Bronchial epithelial cell (primary cell): ENCODE data around the gene NRF1. TPM values are rescaled to one million over a fixed set of nuclear protein-coding genes. Genes with fewer than 3 reads are reported as not detected.
A peak's percentile ranks its signal among the peaks of the same experiment; 100 is the strongest.

Source experiments
- DNase-seq: peaks from one replicate; pipeline ENCODE4 v3.0.0-alpha.2; 2010; ENCODE audit warnings: low read depth
- FAIRE-seq: peaks from 2 replicates; lab custom pipeline; 2011; peaks lifted over from hg19 to GRCh38; lab: Jason Lieb, UNC
- H3K27me3 ChIP-seq: 2 replicates; pipeline ENCODE4 v1.5.1; 2011; ENCODE audit warnings: low read length; ENCODE audit not compliant: control insufficient read depth, insufficient read depth
- H3K36me3 ChIP-seq: 2 replicates; pipeline ENCODE4 v1.5.1; 2011; ENCODE audit warnings: low read length; ENCODE audit not compliant: control insufficient read depth, insufficient read depth
- H3K4me3 ChIP-seq: 2 replicates; pipeline ENCODE4 v1.5.1; 2011; ENCODE audit warnings: mild to moderate bottlenecking, low read depth, low read length, control low read depth
- total RNA-seq: library from RNA; depleted of rRNA; stranded (reverse); fragments of >200 nt; gene quantifications from 2 replicates; pipeline ENCODE4 v1.2.1, GENCODE V29; 2014
- TF ChIP-seq, protein P1 (sequence below): IDR thresholded peaks from 2 replicates; pipeline ENCODE4 v1.5.1; 2011; ENCODE audit warnings: mild to moderate bottlenecking, moderate library complexity, low read length, control low read depth, inconsistent platforms; ENCODE audit not compliant: insufficient read depth, severe bottlenecking

NRF1 gene
- total RNA-seq, 1 donor from 2014 or later = 12.1 TPM

DNA sequence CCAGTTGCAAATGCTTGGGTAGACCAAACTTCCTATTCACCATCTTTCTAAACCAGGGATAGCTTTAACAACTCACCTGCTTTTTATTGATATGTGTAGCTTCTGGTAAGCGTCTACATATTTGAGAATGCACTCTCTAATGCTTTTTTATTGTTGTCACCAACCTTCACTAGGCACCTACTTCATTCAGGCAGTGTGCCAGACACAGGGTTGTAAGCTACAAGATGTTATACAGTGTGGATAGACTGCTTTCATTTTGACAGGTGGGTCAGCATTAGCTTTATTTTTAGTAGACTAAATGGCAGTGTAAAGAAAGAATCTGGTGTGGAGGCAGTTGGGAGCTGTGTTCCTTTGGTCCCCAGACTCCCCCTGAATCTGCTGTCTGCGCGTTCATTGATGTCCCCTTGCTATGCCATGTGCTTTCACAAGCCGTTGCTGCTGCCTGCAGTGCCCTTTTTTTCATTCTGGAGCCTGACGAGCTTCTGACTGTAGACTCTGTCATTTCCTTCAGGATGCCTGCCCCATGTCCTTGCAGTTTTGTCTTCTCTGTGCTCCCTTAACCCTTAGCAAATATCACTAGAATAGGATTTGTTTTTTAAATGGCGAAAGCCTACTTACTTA lies 32.1 kb downstream of the NRF1 start:
- FAIRE-seq (no peak), DNase-seq (no peak)
- H3K36me3 ChIP-seq = no peaks in the 10 kb centered on the region
- H3K27me3 ChIP-seq = no peaks in the 10 kb centered on the region
- no peak overlapping the region for H3K4me3 ChIP-seq
- TF ChIP-seq, protein P1, sequence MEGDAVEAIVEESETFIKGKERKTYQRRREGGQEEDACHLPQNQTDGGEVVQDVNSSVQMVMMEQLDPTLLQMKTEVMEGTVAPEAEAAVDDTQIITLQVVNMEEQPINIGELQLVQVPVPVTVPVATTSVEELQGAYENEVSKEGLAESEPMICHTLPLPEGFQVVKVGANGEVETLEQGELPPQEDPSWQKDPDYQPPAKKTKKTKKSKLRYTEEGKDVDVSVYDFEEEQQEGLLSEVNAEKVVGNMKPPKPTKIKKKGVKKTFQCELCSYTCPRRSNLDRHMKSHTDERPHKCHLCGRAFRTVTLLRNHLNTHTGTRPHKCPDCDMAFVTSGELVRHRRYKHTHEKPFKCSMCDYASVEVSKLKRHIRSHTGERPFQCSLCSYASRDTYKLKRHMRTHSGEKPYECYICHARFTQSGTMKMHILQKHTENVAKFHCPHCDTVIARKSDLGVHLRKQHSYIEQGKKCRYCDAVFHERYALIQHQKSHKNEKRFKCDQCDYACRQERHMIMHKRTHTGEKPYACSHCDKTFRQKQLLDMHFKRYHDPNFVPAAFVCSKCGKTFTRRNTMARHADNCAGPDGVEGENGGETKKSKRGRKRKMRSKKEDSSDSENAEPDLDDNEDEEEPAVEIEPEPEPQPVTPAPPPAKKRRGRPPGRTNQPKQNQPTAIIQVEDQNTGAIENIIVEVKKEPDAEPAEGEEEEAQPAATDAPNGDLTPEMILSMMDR = no peak

DNA sequence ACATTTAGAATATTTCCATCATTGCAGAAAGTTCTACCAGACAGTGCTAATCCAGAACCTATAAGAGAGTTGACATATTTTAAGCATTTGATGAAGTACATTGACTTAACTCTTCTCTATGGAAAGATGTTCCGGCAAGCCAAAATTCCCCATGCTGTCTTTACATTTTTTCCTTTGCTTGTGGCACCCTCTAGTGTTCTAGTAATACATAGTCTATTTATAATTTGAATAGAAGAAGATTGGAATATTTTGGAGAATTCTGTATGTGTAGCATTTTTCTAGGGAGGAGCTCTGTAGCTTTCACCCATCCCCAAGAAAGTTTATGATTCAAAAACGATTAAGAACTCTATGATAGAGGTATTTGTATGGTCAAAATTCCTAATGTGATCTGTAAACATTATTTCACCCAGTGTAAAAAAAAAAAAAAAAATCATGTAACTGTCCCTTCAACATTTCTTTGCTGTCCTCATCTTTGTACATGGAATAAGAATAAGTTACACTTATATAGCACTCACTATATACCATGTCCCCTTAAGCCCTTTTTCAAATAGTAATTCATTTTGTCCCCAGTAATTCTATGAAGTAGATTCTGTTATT lies 33.2 kb downstream of the NRF1 start:
- no peaks in the 10 kb centered on the region for H3K27me3 ChIP-seq
- DNase-seq = peak; percentile 57
- no peak for FAIRE-seq
- H3K36me3 ChIP-seq = no peaks in the 10 kb centered on the region
- TF ChIP-seq, protein P1 = peak; percentile 24
- H3K4me3 ChIP-seq = no peak overlapping the region

DNA sequence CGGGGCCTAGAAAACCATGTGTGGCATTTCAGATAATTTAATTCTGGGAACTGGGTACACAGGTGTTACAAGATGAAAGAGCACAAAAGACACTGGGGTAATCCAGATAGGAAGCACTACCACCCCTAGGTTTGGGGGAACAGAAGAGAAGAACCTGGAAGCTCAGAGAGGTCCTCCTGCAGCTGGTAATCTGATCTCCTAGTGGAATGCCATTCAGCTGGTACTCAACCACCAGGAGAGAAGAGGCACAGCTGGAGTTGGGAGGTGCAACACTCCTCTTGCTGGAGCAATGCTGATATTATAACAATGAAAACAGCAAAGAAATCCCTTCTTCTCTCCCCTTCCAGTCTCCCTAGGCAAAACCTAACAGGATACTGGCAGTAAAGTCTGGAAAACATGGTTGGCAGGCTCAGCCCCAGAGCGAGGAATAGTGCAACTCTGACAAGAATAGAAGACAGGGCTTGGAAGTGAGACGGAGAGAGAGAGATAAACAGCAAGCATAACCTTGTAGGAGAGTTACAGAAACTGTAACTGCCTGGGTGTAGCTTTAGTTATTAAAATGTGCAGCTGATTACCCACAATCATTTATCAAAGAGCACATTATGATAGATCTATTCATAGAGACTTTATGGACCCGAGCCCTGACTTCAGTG lies 35.0 kb downstream of the NRF1 start:
- H3K4me3 ChIP-seq = no peak overlapping the region
- no peaks in the 10 kb centered on the region for H3K36me3 ChIP-seq
- TF ChIP-seq, protein P1 = no peak
- FAIRE-seq (no peak), DNase-seq (no peak)
- H3K27me3 ChIP-seq = no peaks in the 10 kb centered on the region

DNA sequence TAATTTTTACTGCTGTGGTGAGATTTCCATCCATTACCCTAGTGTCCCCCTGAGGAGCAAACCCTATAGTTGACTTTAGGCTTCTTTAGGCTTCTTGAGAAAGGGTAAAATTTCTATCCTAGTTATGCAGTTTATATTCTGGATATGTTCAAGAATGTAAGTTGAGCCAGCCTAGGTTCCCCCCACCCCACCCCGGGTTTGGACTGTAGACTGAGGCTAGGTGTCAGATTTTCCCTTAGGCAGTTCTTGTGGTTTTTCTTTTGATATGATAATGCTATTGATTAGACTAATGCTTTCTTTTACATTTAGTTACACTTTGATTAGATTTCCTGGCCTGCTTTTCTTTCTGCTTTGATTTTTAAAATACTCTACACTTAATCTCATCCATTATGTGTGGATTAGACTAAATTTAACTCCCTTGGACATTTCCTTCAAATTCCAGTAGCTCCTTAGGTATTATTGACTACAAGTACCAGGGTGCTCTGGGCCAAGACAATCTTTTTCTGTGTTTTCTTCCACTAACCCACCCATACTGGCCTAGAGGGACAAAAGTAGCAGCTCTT lies 37.7 kb downstream of the NRF1 start:
- Histone ChIP-seq H3K27me3 (no peaks in the 10 kb centered on the region), H3K4me3 (no peak overlapping the region), H3K36me3 (no peaks in the 10 kb centered on the region)
- no peak for DNase-seq
- TF ChIP-seq, protein P1 = no peak
- no peak for FAIRE-seq

DNA sequence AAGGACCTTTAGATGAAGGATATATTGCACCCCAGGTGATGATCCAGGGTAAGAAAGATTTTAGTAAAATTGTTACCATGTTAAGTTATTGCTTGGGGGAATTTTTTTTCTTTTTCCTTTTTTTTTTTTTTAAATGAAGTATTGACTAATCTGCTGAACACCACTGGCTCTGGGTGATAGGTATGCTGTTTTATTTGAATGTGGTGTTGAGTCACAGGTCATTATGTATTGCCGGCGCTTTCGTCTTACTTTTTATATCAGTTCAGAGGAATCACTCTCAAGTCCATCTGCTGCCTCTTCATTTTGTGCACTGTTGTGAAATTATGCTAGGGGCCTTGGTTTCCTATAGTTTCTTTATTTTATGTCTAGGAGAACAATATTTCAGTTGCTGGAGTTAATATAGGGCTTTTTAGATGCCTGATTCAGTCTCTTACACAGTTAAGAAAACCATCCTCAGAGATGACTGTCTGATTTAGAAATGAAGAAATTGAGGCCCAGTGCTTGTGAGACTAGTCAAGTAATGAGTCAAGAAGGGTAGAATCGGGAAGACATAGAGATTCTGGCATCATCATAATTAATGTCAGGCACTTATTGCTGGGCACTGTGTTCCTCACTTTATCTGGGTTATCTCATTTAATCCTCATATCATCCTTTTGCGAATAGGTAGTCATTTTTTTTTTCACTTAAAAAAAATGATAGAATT lies 38.7 kb downstream of the NRF1 start:
- DNase-seq = no peak
- Histone ChIP-seq H3K27me3 (no peaks in the 10 kb centered on the region), H3K36me3 (no peaks in the 10 kb centered on the region), H3K4me3 (no peak overlapping the region)
- FAIRE-seq = no peak
- TF ChIP-seq, protein P1 = no peak
